HT-29 (cell line): ENCODE measurements around the gene SELENOH. TPM values are rescaled to one million over a fixed set of nuclear protein-coding genes. Genes with fewer than 3 reads are reported as not detected.
"Not testable (repeated sequence)": the region's sequence is repeated elsewhere in the genome, so short reads cannot be mapped to it uniquely, and the experiment has no call there.

ENCODE experiments used
- DNase-seq: peaks from one replicate; pipeline ENCODE4 v3.0.0-alpha.2; 2015; ENCODE audit warnings: low spot score
- total RNA-seq: library from RNA; depleted of rRNA; stranded (reverse); fragments of >200 nt; shearing (Covaris generic); gene quantifications from 2 replicates; pipeline ENCODE4 v1.2.3, GENCODE V29; 2014; rRNA removed

The SELENOH gene, protein sequence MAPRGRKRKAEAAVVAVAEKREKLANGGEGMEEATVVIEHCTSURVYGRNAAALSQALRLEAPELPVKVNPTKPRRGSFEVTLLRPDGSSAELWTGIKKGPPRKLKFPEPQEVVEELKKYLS
- 352 and 413 TPM in 2 replicates for total RNA-seq

DNA sequence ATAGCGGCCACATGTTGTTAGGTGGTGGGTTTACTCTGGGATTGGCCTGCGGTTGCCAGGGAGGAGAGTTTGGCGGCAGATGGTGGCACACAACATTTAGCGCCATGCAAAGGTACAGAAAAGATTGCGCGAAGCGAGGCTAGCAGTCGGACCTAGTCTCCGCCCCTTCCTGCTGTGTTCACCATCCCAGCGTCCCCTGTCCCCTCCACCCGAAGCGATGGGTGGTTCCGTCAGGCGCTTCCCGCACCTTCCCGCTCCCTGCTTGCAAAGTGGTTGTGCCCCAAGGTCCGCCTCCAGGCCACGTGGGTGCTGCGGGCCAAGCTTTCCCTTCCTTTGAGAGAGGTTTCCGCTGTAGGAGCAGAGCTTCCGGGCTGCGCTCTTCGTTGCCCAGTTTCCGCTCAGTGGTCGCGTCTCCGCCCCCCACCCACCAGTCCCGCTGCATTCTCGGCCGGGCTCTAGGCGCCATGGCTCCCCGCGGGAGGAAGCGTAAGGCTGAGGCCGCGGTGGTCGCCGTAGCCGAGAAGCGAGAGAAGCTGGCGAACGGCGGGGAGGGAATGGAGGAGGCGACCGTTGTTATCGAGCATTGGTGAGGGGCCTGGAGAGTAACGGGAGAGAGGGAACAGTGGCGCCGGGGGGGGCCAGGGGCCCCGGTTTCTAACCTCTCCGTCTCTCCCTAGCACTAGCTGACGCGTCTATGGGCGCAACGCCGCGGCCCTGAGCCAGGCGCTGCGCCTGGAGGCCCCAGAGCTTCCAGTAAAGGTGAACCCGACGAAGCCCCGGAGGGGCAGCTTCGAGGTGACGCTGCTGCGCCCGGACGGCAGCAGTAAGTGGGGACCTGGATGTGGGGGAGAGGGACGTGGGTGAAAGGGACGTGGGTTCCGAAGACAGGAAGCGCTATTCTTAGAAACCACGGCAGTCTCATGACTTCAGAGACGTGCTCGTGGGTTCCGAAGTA is at the start of gene SELENOH:
Gene SELENOH, plus strand, starts transcription at position 360 of the 955 bp plus-strand sequence. Its CDS starts 105 bp downstream, at position 465.
- DNase-seq: peak; percentile 99

GRCh38 chr11:57698843-57699365 is 42.4 kb upstream of the SELENOH start:
- DNase-seq: no peak

DNA sequence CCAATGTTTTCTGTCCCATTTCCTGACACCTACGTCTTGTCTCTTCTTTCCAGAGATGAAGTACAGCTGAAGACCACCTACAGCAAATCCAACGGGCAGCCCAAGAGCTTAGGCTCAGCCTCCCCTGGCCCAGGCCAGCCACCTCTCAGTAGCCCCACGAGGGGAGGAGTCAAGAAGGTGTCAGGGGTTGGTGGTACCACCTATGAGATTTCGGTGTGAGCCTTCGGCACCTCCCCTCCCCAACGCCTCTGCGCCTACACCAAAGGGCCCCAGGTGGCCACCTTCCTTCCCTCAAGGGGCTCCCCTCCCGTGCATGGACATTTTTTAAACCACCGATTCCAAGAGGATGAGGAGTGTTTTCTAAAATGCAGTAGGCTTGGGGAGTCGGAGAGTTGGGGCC is 41.5 kb upstream of the SELENOH start:
- no peak for DNase-seq

DNA sequence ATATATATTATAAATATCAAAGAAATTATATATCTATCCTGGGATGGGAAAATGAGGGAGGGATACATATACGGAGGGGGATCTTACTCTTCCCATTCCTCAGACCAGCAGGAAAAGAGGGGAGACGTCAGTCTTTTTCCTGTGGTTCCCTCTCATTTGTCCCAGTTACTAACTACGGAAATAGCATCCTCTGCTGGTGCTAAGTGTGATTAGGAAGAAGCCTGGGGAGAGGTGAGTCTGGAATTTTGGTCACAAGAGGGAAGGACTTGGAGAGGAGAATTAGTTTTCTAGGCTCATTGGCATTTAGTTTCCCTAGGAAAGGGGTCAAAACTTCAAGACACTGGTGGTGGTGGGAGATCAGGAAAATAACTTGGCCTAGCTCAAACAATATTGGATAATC is 40.9 kb upstream of the SELENOH start:
- DNase-seq: no peak

DNA sequence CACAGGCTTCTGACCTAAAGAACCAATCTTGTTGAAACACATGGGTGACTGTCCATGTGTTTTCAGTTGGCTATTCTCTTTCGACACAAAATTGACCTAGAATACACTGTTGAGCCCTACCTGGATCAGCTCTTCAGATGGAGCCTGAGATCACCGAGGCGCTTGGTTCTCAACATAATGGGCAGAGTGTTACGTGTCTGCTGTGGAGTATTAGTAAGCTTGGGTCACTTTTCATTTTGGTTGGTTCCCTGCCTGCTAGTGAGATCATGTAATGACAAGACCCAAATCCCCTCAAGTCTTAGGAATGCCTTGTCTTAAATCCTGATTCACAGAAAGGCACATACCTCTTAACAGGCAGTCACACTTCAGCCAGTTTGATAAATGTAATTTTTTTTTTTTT is 38.0 kb upstream of the SELENOH start:
- DNase-seq: no peak

GRCh38 chr11:57704932-57705331 is 36.4 kb upstream of the SELENOH start:
- DNase-seq: no peak

DNA sequence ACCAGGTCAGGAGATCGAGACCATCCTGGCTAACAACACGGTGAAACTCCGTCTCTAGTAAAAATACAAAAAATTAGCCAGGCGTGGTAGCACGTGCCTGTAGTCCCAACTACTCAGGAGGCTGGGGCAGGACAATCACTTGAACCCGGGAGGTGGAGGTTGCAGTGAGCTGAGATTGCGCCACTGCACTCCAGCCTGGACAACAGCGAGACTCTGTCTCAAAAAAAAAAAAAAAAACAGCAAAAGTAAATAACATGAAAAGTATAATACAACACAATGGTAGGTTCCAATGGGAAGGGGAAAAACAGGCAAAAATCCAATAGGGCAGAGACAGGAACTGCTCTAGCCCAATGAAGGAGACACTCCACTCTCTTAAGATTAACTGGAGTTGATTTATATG is 35.9 kb upstream of the SELENOH start:
- DNase-seq: not testable (repeated sequence)

DNA sequence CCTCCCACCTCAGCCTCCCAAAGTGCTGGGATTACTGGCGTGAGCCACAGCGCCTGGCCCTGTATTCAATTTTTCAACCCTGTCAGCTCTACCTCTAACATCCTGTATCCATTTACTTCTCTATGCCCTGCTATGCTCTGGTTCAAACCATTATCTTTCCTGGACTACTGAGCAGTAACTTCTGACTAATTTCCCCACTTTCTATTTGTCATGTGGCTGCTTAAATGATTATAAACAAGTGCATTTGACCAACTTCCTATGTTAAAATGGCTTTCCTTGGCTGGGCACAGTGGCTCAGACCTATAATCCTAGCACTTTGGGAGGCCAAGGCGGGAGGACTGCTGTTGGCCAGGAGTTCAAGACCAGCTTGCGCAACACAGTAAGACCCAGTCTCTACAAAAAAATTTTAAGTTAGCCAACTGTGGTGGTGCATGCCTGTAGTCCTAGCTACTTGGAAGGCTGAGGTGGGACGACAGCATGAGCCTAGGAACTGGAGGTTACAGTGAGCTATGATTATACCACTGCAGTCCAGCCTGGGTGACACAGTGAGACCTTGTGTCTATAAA is 31.4 kb upstream of the SELENOH start:
- DNase-seq: no peak

GRCh38 chr11:57711414-57712255 is 29.7 kb upstream of the SELENOH start, which contains the start of gene MED19:
Gene MED19 (minus strand): TSS chr11:57712215. CDS start chr11:57712179, 36 bp downstream.
- DNase-seq: peak; percentile 97

GRCh38 chr11:57712256-57713150 is 28.8 kb upstream of the SELENOH start, which contains the start of gene TMX2:
Gene TMX2 (plus strand): TSS chr11:57712593. CDS start chr11:57712619, 26 bp downstream.
- DNase-seq: peak; percentile 99

- no peak for DNase-seq
Observed at GRCh38 chr11:57713835-57714234, 27.5 kb upstream of the SELENOH start.

- not testable (repeated sequence) for DNase-seq
Observed at GRCh38 chr11:57716726-57717125, 24.6 kb upstream of the SELENOH start.

- no peak for DNase-seq
Observed at GRCh38 chr11:57727185-57727584, 14.1 kb upstream of the SELENOH start.

DNA sequence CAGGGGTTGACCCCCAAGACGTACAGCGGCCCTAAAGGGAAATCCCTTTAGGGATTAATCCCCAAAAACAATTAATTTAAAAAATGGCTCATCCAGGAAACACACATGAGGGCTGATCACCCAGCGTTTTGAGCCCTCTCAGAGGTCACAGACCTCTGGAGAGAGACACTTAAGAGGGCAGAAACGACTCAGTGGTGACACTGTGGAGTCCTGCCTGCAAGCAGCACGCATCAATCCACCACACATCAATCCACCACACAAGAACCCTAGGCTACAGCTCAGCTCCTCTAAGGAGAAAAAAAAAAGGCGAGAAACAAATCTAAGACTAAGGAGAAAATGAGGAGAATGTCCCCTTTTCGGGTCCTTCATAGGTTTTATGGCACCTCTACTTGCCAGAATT is 12.5 kb upstream of the SELENOH start:
- no peak for DNase-seq

DNA sequence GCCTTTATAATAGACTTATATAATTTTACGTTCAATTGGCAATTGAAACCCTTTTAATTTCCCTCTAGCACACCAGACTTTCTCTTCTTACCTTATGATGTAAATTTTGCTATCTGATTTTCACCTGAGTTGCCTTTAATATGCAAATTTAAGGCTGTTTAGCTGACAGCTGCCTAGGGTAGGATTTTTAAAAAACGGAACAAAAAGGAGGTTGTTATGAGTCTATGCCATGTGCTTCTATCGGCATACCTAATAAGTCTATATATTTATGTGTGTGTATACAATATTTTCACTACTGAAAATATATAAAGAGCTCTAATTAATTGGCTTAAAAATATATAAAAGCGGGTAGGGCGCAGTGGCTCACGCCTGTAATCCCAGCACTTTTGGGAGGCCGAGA is 11.8 kb upstream of the SELENOH start:
- no peak for DNase-seq

DNA sequence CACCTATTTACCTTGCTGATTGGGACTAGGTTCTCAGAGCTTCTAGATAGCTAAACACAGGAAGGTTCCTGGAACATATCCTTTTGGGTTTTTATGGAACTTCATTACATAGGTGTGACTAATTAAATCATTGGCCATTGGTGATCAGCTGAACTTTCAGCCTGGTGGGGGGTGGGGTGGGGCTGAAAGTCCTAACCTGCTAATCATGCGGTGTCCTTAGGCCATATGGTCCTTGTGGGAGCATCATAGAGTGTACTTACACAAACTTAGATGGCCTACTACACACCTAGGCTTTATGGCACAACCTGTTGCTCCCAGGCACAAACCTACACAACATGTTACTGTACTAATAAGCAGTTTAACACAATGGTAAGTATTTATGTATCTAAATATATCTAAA is 8.6 kb upstream of the SELENOH start:
- DNase-seq: no peak

- no peak for DNase-seq
Observed at GRCh38 chr11:57735619-57736298, 5.5 kb upstream of the SELENOH start.

DNA sequence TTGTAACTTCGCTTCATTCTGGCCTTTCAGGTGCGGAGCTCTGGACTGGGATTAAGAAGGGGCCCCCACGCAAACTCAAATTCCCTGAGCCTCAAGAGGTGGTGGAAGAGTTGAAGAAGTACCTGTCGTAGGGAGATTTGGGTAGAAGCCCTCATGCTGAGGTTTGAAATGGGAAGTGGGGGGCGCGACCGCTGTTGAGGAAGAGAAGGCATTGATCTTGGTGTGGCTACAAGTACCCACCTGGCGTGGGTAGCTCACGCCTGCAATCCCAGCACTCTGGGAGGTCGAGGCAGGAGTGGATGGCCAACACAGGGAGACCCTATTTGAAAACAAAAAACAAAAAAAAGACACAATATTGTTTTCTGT is 779 bp downstream of the SELENOH start:
- DNase-seq: no peak

DNA sequence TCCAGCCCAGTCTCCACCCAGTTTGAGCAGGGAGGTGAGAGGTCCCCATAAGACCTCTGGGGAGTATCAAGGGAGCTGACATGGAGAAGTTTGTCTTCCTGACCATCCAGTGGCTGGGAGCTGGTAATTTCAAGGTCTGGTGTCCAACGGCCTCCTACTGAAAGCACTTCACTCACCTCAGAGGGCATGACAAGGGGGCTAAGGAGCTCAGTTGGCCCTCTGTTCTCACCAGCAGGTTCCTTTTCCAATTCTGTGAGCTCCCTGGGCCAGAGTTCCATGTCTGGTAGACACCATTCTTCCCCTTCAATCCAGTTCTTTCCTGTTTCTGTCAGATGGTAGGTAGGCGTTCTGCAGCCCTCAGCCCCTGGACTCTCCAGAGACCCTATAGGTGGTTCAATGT is 3.1 kb downstream of the SELENOH start:
- DNase-seq: no peak

- DNase-seq: no peak
Observed at GRCh38 chr11:57745206-57745605, 3.9 kb downstream of the SELENOH start.
